GM19372 (cell line): Measurements from ENCODE around the gene MUC6.

Experiments
- ATAC-seq: cut with Tn5 transposase; IDR thresholded peaks from one replicate; pipeline ENCODE4 v1.9.1; 2021; ENCODE audit warnings: mild to moderate bottlenecking, low read depth, moderate library complexity; ENCODE audit not compliant: unreplicated experiment

The MUC6 gene

GRCh38 chr11:995752-996420 is 40.6 kb downstream of the MUC6 start:
- ATAC-seq, result no peak

DNA sequence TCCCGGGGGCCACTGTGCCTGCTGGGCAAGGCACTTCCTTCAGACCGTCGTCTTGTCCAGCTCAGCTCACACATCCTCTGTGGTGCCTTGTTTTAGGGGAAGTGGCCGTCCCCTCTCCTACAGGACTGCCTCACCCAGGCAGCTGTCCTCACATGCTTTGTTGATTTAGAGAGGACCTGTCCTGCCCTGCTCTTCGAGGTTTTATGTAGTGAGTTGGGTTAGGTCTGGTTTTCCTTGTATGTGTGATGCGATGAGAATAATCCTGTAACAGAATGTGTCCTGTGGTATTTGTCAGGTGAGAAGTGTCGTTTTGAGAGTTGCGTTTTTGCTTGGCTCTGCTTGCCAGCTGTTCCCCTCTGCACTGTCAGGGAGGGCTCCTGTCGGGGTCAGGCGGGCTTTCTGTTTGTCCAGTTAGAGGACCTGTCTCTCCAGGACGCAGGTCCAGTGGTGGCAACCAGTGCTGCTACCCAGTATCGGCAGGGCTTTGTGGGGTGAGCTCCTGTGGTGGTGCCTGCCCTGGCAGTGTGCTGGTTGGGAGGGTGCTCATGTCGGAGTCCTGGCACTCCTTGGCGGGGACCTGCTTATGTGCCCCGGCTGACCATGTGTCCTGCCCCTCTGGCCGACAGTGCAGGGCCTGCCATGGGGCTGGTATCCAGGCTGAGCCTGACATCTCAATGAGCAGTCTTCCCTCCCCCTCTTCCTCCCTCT is 41.3 kb downstream of the MUC6 start:
- no peak for ATAC-seq

DNA sequence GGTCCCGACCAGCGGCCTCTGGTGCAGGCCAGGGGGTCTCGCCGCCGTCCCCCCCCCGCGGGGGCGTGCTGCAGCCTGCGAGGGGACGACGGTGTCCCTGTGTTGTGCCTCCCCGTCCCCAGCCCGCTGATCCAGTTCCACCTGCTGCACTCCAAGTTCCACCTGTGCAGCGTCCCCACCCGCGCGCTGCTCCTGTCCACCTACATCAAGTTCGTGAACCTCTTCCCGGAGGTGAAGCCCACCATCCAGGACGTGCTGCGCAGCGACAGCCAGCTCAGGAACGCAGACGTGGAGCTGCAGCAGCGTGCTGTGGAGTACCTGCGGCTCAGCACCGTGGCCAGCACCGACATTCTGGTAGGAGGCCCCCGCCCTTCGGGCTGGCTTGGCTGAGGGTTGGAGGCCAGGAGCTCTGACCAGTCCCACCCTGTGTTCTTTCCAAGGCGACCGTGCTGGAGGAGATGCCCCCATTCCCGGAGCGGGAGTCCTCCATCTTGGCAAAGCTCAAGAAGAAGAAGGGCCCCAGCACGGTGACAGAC is 42.8 kb downstream of the MUC6 start:
- no peak for ATAC-seq

DNA sequence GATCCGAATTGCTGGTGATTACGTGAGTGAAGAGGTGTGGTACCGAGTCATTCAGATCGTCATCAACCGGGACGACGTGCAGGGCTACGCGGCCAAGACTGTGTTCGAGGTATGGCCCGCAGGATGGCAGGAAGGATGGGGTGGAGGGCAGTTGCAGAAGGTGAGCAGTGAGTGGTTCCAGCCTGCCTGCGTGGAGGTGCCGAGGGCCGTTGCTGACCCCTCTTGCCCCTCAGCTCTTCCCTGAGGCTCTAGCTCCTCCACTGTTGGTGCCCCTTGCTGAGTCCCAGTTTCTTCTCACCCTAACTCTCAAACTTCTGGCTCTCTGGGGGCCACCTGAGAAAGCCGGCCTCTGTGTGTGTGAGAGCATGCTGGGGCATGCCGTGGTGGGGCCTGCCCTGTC is 43.9 kb downstream of the MUC6 start:
- ATAC-seq, result no peak

- no peak for ATAC-seq
Observed at GRCh38 chr11:991711-992307, 44.7 kb downstream of the MUC6 start.

- ATAC-seq, result no peak
Observed at GRCh38 chr11:991034-991433, 45.5 kb downstream of the MUC6 start.

DNA sequence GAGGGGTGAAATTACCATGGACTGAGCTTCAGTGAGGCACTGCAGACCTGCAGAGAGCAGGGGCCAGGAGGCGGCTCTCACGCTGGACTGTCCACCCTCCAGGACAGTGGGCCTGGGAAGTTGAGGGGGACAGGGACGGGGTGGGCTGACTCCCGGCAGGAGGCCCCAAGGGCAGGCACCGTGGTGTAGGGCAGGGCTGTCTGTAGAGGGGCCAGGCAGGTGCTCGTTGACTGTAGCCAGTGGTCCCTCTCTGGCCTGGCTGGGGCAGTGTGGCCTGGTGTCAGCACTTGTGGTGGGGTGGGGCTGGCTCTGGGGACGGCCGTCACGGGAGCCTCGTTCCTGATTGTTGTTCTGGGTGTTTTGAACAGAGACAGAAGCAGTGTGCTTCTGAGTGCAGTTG is 46.4 kb downstream of the MUC6 start:
- no peak for ATAC-seq

GRCh38 chr11:987671-988070 is 48.8 kb downstream of the MUC6 start:
- ATAC-seq, result no peak

- ATAC-seq, result no peak
Observed at GRCh38 chr11:986952-987305, 49.6 kb downstream of the MUC6 start.

DNA sequence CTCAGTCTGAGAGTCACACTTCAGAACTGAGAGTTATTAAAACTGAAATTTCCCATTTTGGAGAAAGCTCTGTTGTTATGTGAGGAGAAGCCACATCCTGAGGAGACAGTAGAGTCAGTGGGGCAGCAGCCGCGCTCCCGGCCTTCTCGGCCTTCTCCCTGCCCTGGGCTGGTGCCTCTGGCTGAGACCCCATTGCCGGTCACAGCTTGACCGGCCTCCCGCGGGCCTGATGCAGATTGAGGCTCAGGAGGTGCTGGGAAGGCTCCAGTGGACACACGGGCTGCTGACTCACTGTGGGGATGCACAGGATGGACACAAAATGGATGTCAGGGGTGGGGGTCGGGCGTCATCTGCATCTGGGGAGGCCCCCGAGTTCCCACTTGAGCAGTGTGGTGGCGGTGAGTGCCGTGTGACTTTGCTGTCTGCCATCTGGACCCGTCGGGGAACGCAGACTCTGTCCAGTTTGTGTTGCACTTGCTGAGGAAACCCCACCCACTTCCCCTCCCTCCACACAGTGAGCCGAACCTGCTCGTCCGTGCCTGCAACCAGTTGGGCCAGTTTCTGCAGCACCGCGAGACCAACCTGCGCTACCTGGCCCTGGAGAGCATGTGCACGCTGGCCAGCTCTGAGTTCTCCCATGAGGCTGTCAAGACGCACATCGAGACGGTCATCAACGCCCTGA is 50.1 kb downstream of the MUC6 start:
- ATAC-seq, result no peak

GRCh38 chr11:985848-986247 is 50.7 kb downstream of the MUC6 start:
- no peak for ATAC-seq

DNA sequence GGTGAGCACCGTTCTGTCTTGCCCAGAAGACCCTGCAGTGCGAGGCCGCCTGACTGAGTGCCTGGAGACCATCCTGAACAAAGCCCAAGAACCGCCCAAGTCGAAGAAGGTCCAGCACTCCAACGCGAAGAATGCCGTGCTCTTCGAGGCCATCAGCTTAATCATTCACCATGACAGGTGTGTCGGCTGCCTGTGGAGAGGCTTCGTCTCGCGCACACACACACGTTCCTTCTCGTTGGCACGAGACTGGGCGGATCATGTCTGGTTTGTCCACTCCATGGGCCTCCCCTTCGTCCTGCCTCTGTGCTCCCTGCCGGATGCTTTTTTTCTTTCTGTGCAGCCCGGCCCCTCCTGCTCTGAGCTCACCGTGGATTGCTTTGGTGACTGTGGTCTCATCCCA is 51.1 kb downstream of the MUC6 start:
- ATAC-seq, result no peak

GRCh38 chr11:984546-984945 is 52.0 kb downstream of the MUC6 start:
- ATAC-seq, result no peak

- ATAC-seq, result no peak
Observed at GRCh38 chr11:981764-982163, 54.8 kb downstream of the MUC6 start.

GRCh38 chr11:980438-981357 is 55.8 kb downstream of the MUC6 start:
- ATAC-seq, result no peak

GRCh38 chr11:978781-979180 is 57.7 kb downstream of the MUC6 start:
- ATAC-seq, result no peak

- no peak for ATAC-seq
Observed at GRCh38 chr11:977830-978720, 58.4 kb downstream of the MUC6 start.

GRCh38 chr11:976431-977160 is 59.9 kb downstream of the MUC6 start:
- ATAC-seq, result no peak

DNA sequence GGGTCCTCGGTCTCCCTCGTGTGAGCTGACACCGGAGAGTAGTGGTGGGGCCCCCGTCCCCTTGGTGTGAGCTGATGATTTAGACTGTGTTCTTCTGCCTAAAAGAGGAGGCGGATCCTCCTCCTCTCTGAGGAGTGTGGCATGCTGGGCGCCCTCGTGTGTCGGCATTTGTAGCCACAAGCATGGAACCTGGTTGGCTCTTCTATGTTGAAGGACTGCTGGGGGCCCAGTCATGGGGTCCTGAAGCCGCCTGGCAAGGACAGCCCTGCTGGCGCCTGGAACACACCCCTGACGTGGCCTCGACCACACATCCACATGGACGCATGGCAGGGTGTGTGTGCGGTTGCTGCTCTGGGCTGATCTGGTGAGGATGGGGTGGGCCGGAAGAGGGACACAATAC is 60.7 kb downstream of the MUC6 start:
- no peak for ATAC-seq
